ENCODE data around the gene INSC.

- TF ChIP-seq, protein P1, sequence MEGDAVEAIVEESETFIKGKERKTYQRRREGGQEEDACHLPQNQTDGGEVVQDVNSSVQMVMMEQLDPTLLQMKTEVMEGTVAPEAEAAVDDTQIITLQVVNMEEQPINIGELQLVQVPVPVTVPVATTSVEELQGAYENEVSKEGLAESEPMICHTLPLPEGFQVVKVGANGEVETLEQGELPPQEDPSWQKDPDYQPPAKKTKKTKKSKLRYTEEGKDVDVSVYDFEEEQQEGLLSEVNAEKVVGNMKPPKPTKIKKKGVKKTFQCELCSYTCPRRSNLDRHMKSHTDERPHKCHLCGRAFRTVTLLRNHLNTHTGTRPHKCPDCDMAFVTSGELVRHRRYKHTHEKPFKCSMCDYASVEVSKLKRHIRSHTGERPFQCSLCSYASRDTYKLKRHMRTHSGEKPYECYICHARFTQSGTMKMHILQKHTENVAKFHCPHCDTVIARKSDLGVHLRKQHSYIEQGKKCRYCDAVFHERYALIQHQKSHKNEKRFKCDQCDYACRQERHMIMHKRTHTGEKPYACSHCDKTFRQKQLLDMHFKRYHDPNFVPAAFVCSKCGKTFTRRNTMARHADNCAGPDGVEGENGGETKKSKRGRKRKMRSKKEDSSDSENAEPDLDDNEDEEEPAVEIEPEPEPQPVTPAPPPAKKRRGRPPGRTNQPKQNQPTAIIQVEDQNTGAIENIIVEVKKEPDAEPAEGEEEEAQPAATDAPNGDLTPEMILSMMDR (IDR thresholded peaks at IDR 0.05): no peak
- TF ChIP-seq POLR2A (IDR thresholded peaks at IDR 0.05): no peak
These were observed 102.7 kb downstream of the INSC start for GRCh38 chr11:15217416-15217815.

Measured in tibial nerve (tissue), 3 donors.